GM19452 (cell line): ENCODE results near the gene ABHD16A.

ENCODE experiments used
- ATAC-seq: cut with Tn5 transposase; IDR thresholded peaks from one replicate; pipeline ENCODE4 v1.9.1; 2021; ENCODE audit not compliant: unreplicated experiment

ABHD16A gene

GRCh38 chr6:31690231-31691077 is 12.7 kb downstream of the ABHD16A start:
- ATAC-seq, result no peak

DNA sequence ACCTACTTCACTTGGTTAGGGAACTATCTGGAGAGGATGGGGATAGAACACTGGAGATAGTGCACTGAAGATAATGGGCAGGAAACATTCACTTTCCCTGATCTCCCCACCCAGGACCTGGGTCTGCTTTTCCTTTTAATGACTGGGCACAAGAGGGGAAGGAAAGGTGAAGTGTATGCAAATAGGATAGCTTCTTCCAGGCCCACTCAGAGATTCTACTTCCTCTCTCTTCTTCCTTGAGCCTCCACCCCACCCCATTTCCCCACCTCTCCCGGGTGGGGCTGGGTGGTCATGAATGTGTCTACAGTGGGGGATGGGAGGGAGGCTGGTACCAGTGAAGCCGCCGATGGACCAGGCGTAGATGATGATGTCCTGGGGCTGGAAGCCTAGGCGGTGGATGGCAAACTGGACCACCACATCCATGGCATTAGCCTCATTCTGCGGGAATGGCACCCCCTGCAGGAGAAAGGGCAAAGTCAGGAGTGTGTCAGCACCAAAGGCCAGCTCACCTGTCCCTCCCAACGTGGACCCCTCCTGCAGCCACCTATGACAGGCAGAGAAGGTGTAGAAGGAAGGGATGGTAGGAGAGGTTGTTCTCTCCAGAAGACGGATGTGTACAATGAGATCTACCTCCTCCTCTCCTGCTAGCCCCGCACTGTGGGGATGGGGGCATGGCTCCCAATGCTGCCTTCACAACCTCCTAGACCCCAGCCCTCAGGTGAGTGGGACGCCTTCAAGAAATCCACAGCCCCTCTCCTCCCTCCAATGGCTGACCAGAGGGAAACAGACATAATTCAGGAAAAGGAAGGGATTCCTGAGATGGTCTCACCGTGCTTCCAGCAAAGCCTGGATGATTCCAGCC is 13.6 kb downstream of the ABHD16A start:
- ATAC-seq, result no peak

DNA sequence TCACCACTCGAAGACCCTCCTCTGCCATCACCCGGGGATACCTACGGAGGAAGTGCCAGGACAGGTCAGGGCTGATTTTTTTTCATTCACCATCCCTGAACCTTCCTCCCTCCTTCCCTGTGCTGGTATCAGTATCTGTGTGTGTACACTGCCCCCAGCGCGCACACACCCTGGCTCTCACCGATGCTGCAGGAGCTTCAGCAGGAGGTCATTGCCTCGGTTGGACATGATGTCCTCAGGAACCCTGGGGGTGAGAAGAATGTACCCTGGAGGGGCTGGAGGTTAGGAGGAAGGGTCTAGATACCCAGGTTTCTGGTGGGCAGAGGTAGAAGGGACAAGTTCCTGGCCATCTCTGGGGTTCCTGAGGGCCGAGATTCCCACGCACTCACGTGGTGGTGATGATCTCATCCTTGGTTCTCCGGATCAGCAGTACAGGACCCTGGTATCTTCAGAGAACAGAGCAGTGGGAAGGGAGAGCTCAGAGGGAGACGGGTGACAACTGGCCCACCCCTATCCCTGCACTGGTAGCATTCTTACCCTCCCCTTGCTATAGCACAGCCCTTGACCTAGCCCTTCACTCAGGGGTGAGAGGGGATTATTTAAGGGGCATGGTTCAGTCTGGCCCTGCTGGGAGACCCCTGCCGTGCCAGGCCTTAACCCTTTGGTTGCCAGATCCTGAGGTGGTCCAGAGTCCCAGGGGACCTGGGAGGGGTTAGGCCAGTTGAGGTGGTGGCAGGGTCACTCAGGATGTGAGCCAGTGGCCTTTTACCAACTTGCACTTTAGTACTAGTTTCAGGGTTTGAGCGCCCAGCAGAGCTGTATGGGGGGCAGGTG is 15.0 kb downstream of the ABHD16A start:
- ATAC-seq, result no peak

DNA sequence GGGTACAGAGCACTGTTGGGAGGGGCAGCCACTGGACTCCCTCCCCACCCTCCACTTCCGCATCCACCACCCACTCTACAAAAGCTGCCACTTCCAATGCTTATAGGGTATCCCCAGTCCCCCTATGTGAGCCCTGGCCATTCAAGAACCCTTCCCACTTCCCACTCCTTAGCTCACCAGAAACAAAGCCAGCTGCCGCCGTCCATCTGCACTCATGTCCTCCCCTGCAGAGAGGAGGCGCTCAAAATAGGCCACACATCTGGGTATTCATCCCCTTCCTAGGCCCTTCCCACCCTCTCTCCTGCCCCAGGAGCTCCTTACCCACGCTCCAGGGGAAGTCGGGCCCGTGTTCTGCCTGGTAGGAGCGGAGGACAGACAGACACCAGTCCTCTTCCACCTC is 15.8 kb downstream of the ABHD16A start:
- ATAC-seq, result no peak

- ATAC-seq, result no peak
Measured at GRCh38 chr6:31686483-31686882, 16.6 kb downstream of the ABHD16A start.

- no peak for ATAC-seq
Measured at GRCh38 chr6:31683591-31683990, 19.5 kb downstream of the ABHD16A start.

- ATAC-seq, result no peak
Measured at GRCh38 chr6:31681135-31681671, 21.9 kb downstream of the ABHD16A start.

GRCh38 chr6:31680226-31681134 is 22.6 kb downstream of the ABHD16A start, which contains the start of gene LY6G5C:
LY6G5C (minus strand) TSS chr6:31681067; CDS start chr6:31680373, 694 bp downstream.
- no peak for ATAC-seq

DNA sequence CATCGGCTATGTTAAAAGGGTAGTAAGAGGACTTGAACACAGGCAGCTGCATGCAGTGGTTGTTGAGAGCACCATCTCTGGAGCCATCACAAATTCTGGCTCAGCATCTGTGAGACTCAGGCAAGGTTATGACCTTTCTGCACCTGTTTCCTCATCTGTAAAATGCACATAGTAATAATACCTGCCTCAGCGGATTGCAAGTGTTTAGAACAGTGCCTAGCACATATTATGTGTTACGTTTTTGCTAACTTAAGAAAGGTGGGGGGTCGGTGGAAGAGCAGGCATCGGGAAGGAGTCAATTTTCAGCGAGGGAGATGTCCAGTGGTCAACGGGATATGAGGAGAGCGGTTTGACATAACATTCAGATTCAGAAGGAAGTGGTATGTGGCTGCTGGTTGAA is 25.2 kb downstream of the ABHD16A start:
- no peak for ATAC-seq

GRCh38 chr6:31676904-31677303 is 26.2 kb downstream of the ABHD16A start:
- ATAC-seq, result no peak

- no peak for ATAC-seq
Measured at GRCh38 chr6:31676322-31676903, 26.7 kb downstream of the ABHD16A start.

DNA sequence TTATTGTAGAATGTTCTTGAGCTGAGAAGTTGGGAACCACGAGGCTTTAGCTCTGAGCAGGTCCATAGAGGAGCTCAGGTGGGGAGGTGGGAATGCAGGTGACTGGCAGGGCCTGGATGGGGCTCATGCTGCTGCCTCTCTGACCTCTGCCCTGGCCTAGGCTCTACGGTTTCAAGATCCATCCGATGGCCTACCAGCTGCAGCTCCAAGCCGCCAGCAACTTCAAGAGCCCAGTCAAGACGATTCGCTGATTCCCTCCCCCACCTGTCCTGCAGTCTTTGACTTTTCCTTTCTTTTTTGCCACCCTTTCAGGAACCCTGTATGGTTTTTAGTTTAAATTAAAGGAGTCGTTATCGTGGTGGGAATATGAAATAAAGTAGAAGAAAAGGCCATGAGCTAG is 33.4 kb downstream of the ABHD16A start, which contains the start of gene LY6G5B:
Gene LY6G5B (plus strand): TSS at position 301 of the 400 bp plus-strand sequence. CDS start 975 bp downstream, outside the sequence.
- ATAC-seq, result no peak

GRCh38 chr6:31666337-31666965 is 36.7 kb downstream of the ABHD16A start:
- no peak for ATAC-seq

GRCh38 chr6:31665501-31666336 is 37.4 kb downstream of the ABHD16A start, which contains the start of gene CSNK2B:
CSNK2B (plus strand) TSS chr6:31666080; CDS start chr6:31666832, 752 bp downstream.
- ATAC-seq, result peak; percentile 75

- no peak for ATAC-seq
Measured at GRCh38 chr6:31664790-31665500, 38.2 kb downstream of the ABHD16A start, which contains the start of gene GPANK1. GPANK1 (minus strand) TSS chr6:31664997; CDS start chr6:31664478, 519 bp downstream.

DNA sequence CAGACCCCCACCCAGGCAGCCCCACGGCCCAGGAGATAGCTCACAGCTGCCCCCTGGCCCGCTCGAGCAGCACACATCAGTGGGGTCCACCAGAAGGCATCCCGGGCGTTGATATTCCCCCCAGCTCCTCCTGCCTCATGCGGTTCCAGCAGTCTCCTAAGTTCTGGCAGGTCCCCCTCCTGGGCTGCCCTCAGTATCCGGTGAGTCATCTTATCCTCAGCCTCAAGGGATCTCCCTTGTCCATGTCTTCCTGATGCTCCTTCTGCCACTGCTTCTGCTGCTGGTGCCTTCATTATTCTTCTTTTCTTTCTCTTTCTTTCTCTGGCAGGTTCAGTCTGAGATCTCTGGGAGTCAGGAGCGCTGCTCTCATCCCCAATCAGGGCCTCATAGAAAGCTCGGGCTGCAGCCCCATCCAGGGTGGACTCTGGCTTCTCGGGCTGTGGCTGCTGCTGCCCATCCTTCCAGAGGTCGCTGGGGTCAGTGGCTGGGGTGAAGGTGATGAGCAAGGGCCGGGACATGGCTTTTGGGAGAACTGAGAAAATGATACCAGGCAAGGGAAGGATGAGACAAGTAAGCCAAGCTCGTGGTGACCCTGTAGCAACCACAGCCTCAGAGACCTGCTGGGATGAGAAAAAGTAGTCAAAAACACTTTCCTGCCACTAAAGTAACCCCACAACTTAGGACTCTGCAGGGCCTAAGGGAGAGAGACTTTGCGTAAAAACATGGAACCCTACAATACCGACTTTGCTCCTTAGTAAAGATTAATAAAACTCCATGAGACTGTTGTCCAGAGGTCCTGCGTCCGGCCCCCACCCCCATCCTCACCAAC is 38.9 kb downstream of the ABHD16A start:
- ATAC-seq, result no peak
